Measurements from ENCODE around the gene BTBD9.

BTBD9 gene

DNA sequence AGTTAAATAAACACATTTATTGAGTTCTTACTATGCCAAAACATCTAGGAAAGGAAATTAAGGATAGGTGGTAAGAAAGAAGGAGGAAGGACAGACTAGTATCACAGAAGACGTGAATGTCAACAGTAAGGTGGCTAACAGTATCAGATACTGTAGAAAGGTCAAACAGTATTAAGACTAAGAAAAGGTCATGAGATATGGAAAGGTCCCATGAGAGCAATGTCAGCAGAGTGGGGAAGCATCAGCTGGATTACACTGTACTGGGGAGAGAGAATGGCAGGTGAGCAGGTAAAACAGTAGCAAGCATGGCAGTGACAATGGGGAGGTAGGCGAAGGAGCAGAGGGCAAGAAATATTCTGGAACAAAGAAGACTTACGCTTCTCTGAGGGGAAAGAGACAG, 45.2 kb upstream of the BTBD9 start:
- H3K36me3 ChIP-seq (ENCODE audit: control insufficient read depth, insufficient read depth, low read length): no peaks in the 10 kb centered on the region
- H3K9ac ChIP-seq (ENCODE audit: low read length): no peak overlapping the region
- DNase-seq: no peak
- H3K79me1 ChIP-seq (ENCODE audit: low read length): peaks cover 15% of the 10 kb centered on the region
- H3K56ac ChIP-seq (ENCODE audit: low read length): no peak overlapping the region
- H4K8ac ChIP-seq (ENCODE audit: low read depth, low read length): no peak overlapping the region
- no peak overlapping the region for H3K4me3 ChIP-seq (ENCODE audit: low read length)
- no peaks in the 10 kb centered on the region for H3K4me1 ChIP-seq (ENCODE audit: control insufficient read depth, low read depth, low read length)
- H3K27me3 ChIP-seq (ENCODE audit: insufficient read depth, low read length, poor library complexity): no peaks in the 10 kb centered on the region
- no peak overlapping the region for H2AK5ac ChIP-seq (ENCODE audit: low read length)
- no peak overlapping the region for H2BK15ac ChIP-seq (replicated peaks; ENCODE audit: low read depth)
- H3K27ac ChIP-seq (ENCODE audit: low read depth, low read length): no peak overlapping the region
- no peak overlapping the region for H3K18ac ChIP-seq (ENCODE audit: low read length)
- peaks cover 13% of the 10 kb centered on the region for H3K79me2 ChIP-seq (ENCODE audit: control insufficient read depth, insufficient read depth, low read length)
- H3K4me2 ChIP-seq (ENCODE audit: low read length): no peak overlapping the region
- H3K23ac ChIP-seq (ENCODE audit: low read length): no peak overlapping the region
- no peak overlapping the region for H2BK120ac ChIP-seq (ENCODE audit: low read depth, low read length)
- no peak overlapping the region for H3K4ac ChIP-seq (ENCODE audit: low read depth, low read length)
- WGBS (ENCODE audit: extremely low coverage, insufficient coverage, low lambda C conversion rate): no CpG with 5 or more reads among the region's 3 CpGs
- no peak overlapping the region for H2BK5ac ChIP-seq (ENCODE audit: low read length)
- H4K5ac ChIP-seq (ENCODE audit: low read length): no peak overlapping the region

GRCh38 chr6:38684237-38684636, 44.5 kb upstream of the BTBD9 start:
- no peak overlapping the region for H3K18ac ChIP-seq (ENCODE audit: low read length)
- no peak overlapping the region for H3K4ac ChIP-seq (ENCODE audit: low read depth, low read length)
- no peak overlapping the region for H3K23ac ChIP-seq (ENCODE audit: low read length)
- H2BK15ac ChIP-seq (replicated peaks; ENCODE audit: low read depth): no peak overlapping the region
- no peaks in the 10 kb centered on the region for H3K36me3 ChIP-seq (ENCODE audit: control insufficient read depth, insufficient read depth, low read length)
- H4K8ac ChIP-seq (ENCODE audit: low read depth, low read length): no peak overlapping the region
- no peak overlapping the region for H3K9ac ChIP-seq (ENCODE audit: low read length)
- H2AK5ac ChIP-seq (ENCODE audit: low read length): no peak overlapping the region
- H3K79me2 ChIP-seq (ENCODE audit: control insufficient read depth, insufficient read depth, low read length): peaks cover 13% of the 10 kb centered on the region
- no peak overlapping the region for H4K5ac ChIP-seq (ENCODE audit: low read length)
- H2BK120ac ChIP-seq (ENCODE audit: low read depth, low read length): no peak overlapping the region
- no peak for DNase-seq
- no peak overlapping the region for H3K4me2 ChIP-seq (ENCODE audit: low read length)
- H3K79me1 ChIP-seq (ENCODE audit: low read length): peaks cover 15% of the 10 kb centered on the region
- no peak overlapping the region for H3K56ac ChIP-seq (ENCODE audit: low read length)
- H2BK5ac ChIP-seq (ENCODE audit: low read length): no peak overlapping the region
- H3K4me1 ChIP-seq (ENCODE audit: control insufficient read depth, low read depth, low read length): no peaks in the 10 kb centered on the region
- no CpG with 5 or more reads among the region's 1 CpG for WGBS (ENCODE audit: extremely low coverage, insufficient coverage, low lambda C conversion rate)
- no peak overlapping the region for H3K4me3 ChIP-seq (ENCODE audit: low read length)
- no peaks in the 10 kb centered on the region for H3K27me3 ChIP-seq (ENCODE audit: insufficient read depth, low read length, poor library complexity)
- H3K27ac ChIP-seq (ENCODE audit: low read depth, low read length): no peak overlapping the region

GRCh38 chr6:38681850-38682249, 42.1 kb upstream of the BTBD9 start:
- Histone ChIP-seq H4K8ac (ENCODE audit: low read depth, low read length) (no peak overlapping the region), H3K4me2 (ENCODE audit: low read length) (no peak overlapping the region), H3K4ac (ENCODE audit: low read depth, low read length) (no peak overlapping the region), H3K4me1 (ENCODE audit: control insufficient read depth, low read depth, low read length) (no peaks in the 10 kb centered on the region), H3K27ac (ENCODE audit: low read depth, low read length) (no peak overlapping the region), H3K56ac (ENCODE audit: low read length) (no peak overlapping the region), H3K4me3 (ENCODE audit: low read length) (no peak overlapping the region), H3K79me1 (ENCODE audit: low read length) (peaks cover 7% of the 10 kb centered on the region), H3K79me2 (ENCODE audit: control insufficient read depth, insufficient read depth, low read length) (no peaks in the 10 kb centered on the region), H4K5ac (ENCODE audit: low read length) (no peak overlapping the region), H2BK15ac (replicated peaks; ENCODE audit: low read depth) (no peak overlapping the region), H2BK5ac (ENCODE audit: low read length) (no peak overlapping the region), H3K36me3 (ENCODE audit: control insufficient read depth, insufficient read depth, low read length) (peaks cover 5% of the 10 kb centered on the region), H3K23ac (ENCODE audit: low read length) (no peak overlapping the region), H3K9ac (ENCODE audit: low read length) (no peak overlapping the region), H3K27me3 (ENCODE audit: insufficient read depth, low read length, poor library complexity) (no peaks in the 10 kb centered on the region), H3K18ac (ENCODE audit: low read length) (no peak overlapping the region), H2AK5ac (ENCODE audit: low read length) (no peak overlapping the region), H2BK120ac (ENCODE audit: low read depth, low read length) (no peak overlapping the region)
- WGBS (ENCODE audit: extremely low coverage, insufficient coverage, low lambda C conversion rate): no CpG with 5 or more reads among the region's 2 CpGs
- DNase-seq: no peak

DNA sequence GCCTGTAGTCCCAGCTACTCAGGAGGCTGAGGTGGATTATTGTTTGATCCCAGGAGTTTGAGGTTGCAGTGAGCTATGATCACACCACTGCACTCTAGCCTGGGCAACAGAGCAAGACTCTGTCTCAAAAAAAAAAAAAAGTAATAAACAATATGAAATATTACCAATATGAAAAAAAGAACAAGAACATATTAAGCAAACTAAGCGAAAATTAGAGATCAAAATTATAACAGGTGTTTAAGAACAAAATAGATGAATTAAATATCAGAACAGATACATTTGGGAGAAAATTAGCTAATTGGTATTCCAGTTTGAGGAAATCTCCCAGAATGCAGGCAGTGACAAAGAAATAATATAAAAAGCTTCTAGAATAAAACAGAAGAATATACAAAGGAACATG, 39.9 kb upstream of the BTBD9 start:
- Histone ChIP-seq H3K4me3 (ENCODE audit: low read length) (no peak overlapping the region), H4K8ac (ENCODE audit: low read depth, low read length) (no peak overlapping the region), H3K27me3 (ENCODE audit: insufficient read depth, low read length, poor library complexity) (no peaks in the 10 kb centered on the region), H3K4me2 (ENCODE audit: low read length) (no peak overlapping the region), H2BK120ac (ENCODE audit: low read depth, low read length) (no peak overlapping the region), H3K18ac (ENCODE audit: low read length) (no peak overlapping the region), H3K79me2 (ENCODE audit: control insufficient read depth, insufficient read depth, low read length) (no peaks in the 10 kb centered on the region), H3K4me1 (ENCODE audit: control insufficient read depth, low read depth, low read length) (no peaks in the 10 kb centered on the region), H2AK5ac (ENCODE audit: low read length) (no peak overlapping the region), H3K79me1 (ENCODE audit: low read length) (no peaks in the 10 kb centered on the region), H3K23ac (ENCODE audit: low read length) (no peak overlapping the region), H3K9ac (ENCODE audit: low read length) (no peak overlapping the region), H3K36me3 (ENCODE audit: control insufficient read depth, insufficient read depth, low read length) (peaks cover 7% of the 10 kb centered on the region), H4K5ac (ENCODE audit: low read length) (no peak overlapping the region), H2BK5ac (ENCODE audit: low read length) (no peak overlapping the region), H3K27ac (ENCODE audit: low read depth, low read length) (no peak overlapping the region), H3K4ac (ENCODE audit: low read depth, low read length) (no peak overlapping the region), H3K56ac (ENCODE audit: low read length) (no peak overlapping the region), H2BK15ac (replicated peaks; ENCODE audit: low read depth) (no peak overlapping the region)
- no peak for DNase-seq
- no CpG with 5 or more reads among the region's 1 CpG for WGBS (ENCODE audit: extremely low coverage, insufficient coverage, low lambda C conversion rate)

GRCh38 chr6:38678178-38678760, 38.5 kb upstream of the BTBD9 start:
- H3K79me2 ChIP-seq (ENCODE audit: control insufficient read depth, insufficient read depth, low read length): no peaks in the 10 kb centered on the region

DNA sequence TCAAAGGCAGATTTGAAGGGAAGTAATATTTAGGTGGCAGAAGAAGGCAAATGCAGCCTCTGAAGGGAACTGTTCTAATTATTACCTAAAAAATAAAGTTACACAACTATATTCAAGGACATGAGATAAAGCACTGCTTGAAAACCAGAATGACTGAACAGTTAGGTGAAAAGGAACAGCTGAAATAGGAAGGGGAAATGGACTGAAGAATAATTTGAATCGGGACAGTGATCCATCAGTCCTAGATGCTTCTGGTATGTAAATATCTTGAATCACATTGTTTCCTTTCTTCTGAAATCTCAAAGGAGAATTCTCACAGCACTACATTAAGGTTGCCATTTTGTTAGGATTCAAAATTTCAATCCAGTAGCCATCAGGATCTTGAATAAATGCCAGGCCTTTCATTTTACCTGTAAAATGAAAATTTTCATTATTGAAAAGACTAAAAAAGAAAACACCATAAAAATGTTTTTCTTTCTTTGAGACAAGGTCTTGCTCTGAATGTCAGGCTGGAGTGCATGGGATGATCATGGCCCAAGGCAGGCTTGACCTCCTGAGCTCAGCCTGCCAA, 37.3 kb upstream of the BTBD9 start:
- Histone ChIP-seq H2BK120ac (ENCODE audit: low read depth, low read length) (no peak overlapping the region), H3K4me1 (ENCODE audit: control insufficient read depth, low read depth, low read length) (no peaks in the 10 kb centered on the region), H3K4me2 (ENCODE audit: low read length) (no peak overlapping the region), H3K27me3 (ENCODE audit: insufficient read depth, low read length, poor library complexity) (no peaks in the 10 kb centered on the region), H2BK15ac (replicated peaks; ENCODE audit: low read depth) (no peak overlapping the region), H3K23ac (ENCODE audit: low read length) (no peak overlapping the region), H3K18ac (ENCODE audit: low read length) (no peak overlapping the region), H3K4me3 (ENCODE audit: low read length) (no peak overlapping the region), H3K27ac (ENCODE audit: low read depth, low read length) (no peak overlapping the region), H2AK5ac (ENCODE audit: low read length) (no peak overlapping the region), H3K79me2 (ENCODE audit: control insufficient read depth, insufficient read depth, low read length) (no peaks in the 10 kb centered on the region), H3K9ac (ENCODE audit: low read length) (no peak overlapping the region), H3K36me3 (ENCODE audit: control insufficient read depth, insufficient read depth, low read length) (peaks cover 7% of the 10 kb centered on the region), H4K5ac (ENCODE audit: low read length) (no peak overlapping the region), H3K4ac (ENCODE audit: low read depth, low read length) (no peak overlapping the region), H4K8ac (ENCODE audit: low read depth, low read length) (no peak overlapping the region), H3K79me1 (ENCODE audit: low read length) (no peaks in the 10 kb centered on the region), H3K56ac (ENCODE audit: low read length) (no peak overlapping the region), H2BK5ac (ENCODE audit: low read length) (no peak overlapping the region)
- WGBS (ENCODE audit: extremely low coverage, insufficient coverage, low lambda C conversion rate): no CpG with 5 or more reads among the region's 1 CpG
- DNase-seq: no peak

More at GRCh38 chr6:38678178-38678760, 38.5 kb upstream of the BTBD9 start:
- H2BK15ac ChIP-seq (replicated peaks; ENCODE audit: low read depth): no peak overlapping the region
- H3K4me3 ChIP-seq (ENCODE audit: low read length): no peak overlapping the region
- H2BK120ac ChIP-seq (ENCODE audit: low read depth, low read length): no peak overlapping the region
- WGBS (ENCODE audit: extremely low coverage, insufficient coverage, low lambda C conversion rate): no CpG with 5 or more reads among the region's 7 CpGs
- no peak overlapping the region for H3K27ac ChIP-seq (ENCODE audit: low read depth, low read length)
- no peak overlapping the region for H3K23ac ChIP-seq (ENCODE audit: low read length)
- H3K18ac ChIP-seq (ENCODE audit: low read length): no peak overlapping the region
- H3K9ac ChIP-seq (ENCODE audit: low read length): no peak overlapping the region
- no peak overlapping the region for H4K8ac ChIP-seq (ENCODE audit: low read depth, low read length)
- H2AK5ac ChIP-seq (ENCODE audit: low read length): no peak overlapping the region
- no peaks in the 10 kb centered on the region for H3K4me1 ChIP-seq (ENCODE audit: control insufficient read depth, low read depth, low read length)
- no peak overlapping the region for H3K56ac ChIP-seq (ENCODE audit: low read length)
- H3K27me3 ChIP-seq (ENCODE audit: insufficient read depth, low read length, poor library complexity): no peaks in the 10 kb centered on the region
- no peak overlapping the region for H4K5ac ChIP-seq (ENCODE audit: low read length)
- no peak overlapping the region for H3K4me2 ChIP-seq (ENCODE audit: low read length)
- no peak for DNase-seq
- H2BK5ac ChIP-seq (ENCODE audit: low read length): no peak overlapping the region
- H3K79me1 ChIP-seq (ENCODE audit: low read length): no peaks in the 10 kb centered on the region
- H3K4ac ChIP-seq (ENCODE audit: low read depth, low read length): no peak overlapping the region
- peaks cover 7% of the 10 kb centered on the region for H3K36me3 ChIP-seq (ENCODE audit: control insufficient read depth, insufficient read depth, low read length)
